GM21825 (cell line): ENCODE results near the gene MORC1.

Experiments
- ATAC-seq: cut with Tn5 transposase; IDR thresholded peaks from one replicate; pipeline ENCODE4 v1.9.1; 2021; ENCODE audit warnings: mild to moderate bottlenecking, moderate library complexity; ENCODE audit not compliant: unreplicated experiment

MORC1 gene

GRCh38 chr3:108946292-108947285, 171.3 kb downstream of the MORC1 start:
- no peak for ATAC-seq

DNA sequence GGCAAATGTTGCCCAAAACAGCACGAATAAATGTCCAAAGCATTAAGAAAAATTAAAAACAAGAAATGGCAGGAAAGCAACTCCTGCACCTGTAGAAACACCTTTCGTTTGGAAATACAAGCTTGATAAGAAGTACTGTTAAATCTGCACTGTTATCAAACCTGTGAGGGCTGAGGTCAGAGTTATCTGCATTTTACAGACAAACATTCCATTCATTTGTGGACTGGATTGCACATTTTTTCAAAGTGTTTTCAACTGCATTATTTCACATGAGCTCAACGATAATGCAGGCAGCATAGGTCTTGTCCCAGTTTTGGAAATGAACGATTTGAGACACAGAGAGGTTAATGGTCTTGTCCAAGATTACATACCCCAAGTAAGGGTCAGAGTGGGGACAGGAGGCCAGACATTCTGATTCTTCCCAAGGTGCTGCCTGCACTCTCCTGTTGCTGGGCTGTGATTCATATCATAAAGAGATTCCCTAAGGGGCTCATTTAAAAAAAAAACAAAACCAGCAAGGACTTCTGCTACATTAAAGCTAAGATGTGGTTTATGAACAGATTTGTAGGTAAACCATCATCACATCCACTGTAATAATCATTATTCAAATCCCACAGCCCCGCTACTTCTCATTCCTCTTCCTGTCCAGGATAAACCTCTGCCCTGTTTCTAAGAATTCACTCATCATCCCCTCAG, 177.2 kb downstream of the MORC1 start:
- no peak for ATAC-seq

GRCh38 chr3:108940166-108940565, 177.8 kb downstream of the MORC1 start:
- no peak for ATAC-seq

DNA sequence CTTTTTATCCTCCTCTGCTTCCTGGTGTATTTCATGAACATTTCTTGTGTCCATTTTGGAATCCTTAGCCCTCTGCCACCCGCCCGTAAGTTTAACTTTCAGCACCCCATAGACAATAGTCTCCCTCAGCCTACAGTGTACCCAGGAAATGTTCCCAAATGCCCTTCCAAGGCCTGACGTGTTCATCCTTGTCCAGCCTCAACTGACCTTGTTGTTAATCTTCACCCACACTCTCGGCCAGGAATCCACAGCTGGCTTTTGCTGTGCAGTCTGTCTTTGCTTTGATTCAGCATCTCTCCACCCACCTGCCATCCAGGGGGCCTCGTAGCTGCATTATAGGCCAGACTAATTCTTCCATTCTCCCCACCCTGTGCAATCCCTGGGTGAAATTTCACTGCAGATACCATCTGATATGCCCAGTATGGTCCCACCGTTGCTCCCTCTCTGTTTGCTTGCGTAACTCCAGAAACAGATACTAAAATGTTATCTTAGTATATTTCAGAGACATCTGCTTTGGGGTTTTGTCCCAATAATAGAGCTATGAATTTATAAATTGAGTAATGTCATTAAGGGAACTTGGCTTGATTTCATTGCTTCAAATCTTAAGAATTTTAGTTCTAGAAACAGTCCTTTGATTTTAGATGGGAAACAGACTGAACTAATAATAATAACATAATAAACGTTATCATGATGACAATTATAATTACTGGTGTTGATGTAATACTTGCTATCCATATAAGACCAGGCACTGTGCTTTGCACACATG, 180.8 kb downstream of the MORC1 start:
- no peak for ATAC-seq

GRCh38 chr3:108931035-108931434, 186.9 kb downstream of the MORC1 start:
- ATAC-seq: no peak

DNA sequence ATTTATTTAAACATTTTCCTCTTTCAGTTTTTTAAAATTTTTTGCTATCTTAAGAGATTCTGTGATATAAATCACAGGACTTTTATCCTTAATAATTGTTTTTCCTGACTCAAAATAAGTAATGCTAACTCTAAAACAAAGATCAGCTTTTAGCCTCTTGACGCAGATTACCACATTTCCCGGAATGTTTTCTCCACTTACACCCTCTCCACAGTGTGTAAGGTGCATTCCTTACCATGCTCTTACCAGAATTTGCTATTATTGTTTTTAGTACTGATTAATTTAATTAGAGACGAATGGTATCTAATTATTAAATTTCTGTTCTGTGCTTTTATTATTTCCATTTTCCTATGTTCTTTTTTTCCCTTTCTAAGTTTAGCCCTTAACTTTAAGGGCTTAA, 199.1 kb downstream of the MORC1 start:
- ATAC-seq: no peak

DNA sequence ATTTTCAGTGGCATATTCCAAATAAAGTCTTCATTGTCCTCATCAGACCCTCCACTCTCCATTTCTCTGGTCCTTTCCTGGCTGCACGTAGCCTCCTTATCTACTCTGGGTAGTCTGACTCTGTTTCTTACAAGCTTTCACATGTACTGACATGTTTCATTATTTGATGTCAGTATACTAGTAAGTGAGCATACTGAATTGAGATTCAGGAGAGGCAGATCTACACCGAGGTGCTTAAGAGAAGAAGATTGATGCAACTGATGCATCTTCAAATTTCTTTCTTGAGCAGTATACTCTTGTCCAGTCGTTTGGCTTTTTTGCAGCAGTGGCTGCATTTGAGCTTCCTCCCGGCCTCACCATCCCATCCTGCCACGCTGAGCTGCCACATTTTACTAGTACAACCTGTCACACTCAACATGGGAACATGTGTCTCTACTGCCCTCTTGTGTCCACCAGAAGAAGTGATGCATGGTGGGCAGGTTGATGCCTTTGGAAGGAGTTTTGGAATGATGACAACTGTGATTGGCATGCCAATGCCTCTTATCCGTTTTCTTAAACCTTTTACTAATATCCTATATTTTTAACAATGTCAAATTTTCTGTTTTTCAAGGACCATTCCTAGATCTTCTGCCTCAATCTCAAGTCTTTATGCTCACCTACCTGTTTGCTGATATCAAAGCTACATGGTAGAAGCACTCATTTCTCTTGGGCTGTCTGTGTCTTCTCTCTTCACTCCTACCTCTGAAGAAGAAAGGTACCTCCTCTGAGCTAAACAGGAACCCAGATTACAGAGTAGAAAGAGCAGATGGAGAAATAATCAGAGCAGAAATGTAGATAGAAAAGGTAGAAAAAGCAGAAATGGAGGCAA, 202.9 kb downstream of the MORC1 start:
- ATAC-seq: peak; percentile 93

- no peak for ATAC-seq
Observed at GRCh38 chr3:108909799-108910198, 208.1 kb downstream of the MORC1 start.
